Stimulated activated CD4-positive, alpha-beta T cell treated with anti-CD3 and anti-CD28 coated beads, TNF-alpha, amount 100 ng/mL, for 24 hours (primary cell): ENCODE measurements around the gene MORN1.
A peak's percentile ranks its signal among the peaks of the same experiment; 100 is the strongest.

Experiments used
- DNase-seq, 3 experiments: peaks; one replicate each; pipeline ENCODE4 v3.0.0-alpha.2; 2020; ENCODE audit warnings: low read depth in 3 of 3

Gene MORN1

GRCh38 chr1:2385606-2386280 lies 5.6 kb downstream of the MORN1 start:
- DNase-seq, result no peak

DNA sequence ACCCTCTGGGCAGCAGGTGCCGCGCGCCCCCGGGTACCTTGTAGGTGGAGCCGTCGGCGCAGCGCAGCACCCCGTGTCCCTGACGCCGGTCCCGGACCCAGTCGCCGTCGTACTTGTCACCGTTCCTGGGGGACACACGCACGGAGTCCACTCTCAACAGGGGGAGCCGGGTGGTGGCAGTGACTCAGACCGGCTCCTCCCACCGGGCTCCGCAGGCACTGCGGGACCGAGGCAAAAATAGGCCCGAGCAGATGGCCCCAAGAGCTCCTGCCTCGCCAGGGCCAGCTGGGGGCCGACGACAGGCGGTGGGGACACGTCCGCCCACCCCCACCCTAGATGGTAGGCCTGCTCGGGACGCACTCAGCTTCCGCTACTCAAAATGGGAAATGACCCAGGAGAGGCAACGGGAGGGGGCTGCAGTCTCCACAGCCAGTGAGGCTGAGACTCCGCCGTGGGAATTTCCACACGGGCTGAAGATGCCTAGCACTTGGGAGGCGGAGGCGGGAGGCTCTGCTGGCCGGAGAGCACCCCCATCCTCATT lies 6.3 kb downstream of the MORN1 start:
- no peak for DNase-seq

DNA sequence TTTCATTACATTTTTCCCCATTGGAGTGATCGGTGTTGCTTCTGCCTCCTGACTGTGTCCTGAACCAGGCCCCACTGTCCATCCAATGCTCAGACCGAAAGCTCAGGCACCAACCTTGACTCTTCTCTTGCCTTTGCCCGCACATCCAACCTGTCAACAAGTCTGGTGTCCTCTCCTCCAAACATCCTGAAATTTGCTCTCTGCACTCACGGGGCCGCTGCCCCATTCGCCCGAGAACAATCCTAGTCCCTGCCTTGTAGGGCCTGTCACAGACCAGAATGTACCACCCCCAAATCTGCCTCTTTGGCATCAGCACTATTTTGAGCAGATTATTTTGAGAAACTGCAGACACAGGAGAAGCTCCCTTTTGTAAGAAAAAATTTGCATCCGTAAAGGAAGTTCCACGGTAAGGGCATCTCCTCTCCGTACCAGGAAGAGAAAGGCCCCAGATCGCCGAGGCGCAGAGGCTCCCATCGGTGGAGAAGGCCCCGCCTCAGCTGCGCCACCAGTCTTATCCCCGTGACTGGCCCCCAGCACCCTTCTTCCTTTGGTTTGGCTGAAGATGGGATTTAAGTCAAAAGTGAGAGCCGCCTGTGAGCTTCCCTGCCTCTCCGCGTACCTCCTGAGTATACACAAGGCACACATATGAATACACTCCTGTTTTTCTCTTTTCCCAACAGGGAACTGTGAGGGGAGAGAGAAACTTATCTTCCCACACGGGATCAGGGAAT lies 7.1 kb downstream of the MORN1 start:
- no peak for DNase-seq

DNA sequence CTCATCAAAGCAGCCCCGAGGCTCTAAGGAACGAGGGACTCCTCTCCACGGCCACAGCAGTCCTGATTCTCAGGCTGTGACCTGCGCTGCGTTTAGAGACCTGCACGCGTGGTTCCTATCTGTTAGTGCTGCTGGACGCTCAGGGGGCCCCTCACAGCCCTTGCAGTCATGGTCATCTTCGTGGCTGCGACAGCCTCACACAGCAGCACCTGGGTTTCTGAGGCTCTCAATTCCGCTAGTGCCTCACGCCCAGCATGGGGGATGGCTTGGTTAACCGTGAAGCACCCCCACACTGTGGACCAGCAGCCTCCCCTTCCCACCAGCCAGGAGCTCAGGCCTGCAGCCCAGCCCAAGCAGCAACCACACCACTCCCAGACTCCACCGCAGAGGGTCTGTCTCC lies 7.8 kb downstream of the MORN1 start:
- no peak for DNase-seq

DNA sequence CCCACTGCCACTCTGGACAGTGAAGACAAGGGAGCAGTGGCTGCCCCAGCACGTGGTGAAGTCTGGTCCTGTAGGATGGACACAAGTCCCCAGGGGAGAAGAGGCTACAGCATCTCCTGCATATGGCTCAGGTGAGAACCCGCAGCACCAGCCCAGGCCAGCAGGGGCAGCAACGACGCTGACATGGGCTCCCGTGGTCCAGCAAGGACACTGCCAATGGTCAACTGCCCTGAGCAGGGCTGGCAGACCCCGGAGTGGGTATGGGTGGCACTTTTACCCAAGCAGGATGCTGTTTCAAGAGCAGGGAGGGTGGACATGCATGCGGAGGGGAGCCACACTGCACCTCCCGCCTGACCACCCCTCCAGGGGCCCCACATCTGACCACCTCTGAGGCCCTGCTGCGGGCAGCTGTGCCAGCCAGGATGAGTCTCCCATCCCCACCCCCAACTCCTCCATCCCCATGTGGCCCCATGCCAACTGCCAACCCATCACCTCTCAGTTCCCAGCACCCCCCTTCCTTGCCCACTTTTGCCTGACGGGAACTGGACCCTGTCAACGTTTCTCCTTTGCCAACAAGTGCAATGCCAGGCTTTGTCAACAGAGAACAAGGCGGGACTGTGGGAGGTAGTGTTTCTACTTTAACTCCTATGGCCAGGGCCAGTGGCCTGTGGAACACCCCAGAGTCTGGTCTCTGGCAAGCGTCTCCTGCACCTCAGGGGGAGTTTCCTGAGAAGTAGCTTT lies 8.6 kb downstream of the MORN1 start:
- no peak for DNase-seq

DNA sequence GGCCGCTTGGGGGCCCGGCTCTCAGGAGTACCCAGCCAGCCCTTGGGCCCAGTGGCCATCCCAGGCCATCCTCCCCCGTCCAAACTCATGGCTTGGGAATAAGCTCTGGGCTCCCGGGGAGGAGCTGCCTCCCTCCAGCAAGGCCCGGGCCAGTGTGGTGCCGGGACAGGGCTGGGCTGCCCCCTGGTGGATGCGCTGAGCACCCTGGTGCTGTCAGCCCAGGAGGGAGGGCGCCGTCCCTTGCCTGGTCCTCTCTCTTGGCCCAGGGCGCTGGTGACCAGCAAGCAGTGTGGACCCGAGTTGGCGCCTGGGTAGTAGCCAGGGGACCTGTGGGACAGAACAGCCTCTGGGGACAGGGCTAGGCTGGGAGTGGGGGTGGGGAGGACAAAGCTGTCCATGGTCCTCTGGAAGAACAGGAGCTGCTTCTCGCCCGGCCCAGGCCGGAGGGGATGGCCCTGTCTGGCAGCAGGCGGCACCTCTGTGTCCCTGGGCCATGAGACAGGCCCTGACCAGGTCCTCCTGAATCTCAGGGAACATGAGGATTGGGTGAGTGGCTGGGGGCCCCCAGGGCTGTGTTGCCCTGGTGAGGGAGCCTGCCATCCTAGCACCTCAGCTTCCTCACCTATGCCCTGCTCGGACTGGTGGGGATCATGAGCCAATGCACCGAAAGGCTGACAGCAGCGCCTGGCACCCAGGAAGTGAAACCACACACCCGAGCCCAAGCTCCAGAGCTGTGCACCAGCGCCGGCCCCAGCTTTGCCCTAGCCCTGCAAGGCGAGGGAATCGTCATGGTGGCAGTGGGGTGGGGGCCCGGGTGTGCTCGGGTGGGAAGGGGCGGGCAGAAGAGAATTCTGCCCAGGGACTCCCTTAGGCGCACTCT lies 9.4 kb downstream of the MORN1 start:
- DNase-seq, result peak; percentile 51 to 73 (median 59)

- DNase-seq, result no peak
These were observed 10.3 kb downstream of the MORN1 start for GRCh38 chr1:2380816-2381591.

DNA sequence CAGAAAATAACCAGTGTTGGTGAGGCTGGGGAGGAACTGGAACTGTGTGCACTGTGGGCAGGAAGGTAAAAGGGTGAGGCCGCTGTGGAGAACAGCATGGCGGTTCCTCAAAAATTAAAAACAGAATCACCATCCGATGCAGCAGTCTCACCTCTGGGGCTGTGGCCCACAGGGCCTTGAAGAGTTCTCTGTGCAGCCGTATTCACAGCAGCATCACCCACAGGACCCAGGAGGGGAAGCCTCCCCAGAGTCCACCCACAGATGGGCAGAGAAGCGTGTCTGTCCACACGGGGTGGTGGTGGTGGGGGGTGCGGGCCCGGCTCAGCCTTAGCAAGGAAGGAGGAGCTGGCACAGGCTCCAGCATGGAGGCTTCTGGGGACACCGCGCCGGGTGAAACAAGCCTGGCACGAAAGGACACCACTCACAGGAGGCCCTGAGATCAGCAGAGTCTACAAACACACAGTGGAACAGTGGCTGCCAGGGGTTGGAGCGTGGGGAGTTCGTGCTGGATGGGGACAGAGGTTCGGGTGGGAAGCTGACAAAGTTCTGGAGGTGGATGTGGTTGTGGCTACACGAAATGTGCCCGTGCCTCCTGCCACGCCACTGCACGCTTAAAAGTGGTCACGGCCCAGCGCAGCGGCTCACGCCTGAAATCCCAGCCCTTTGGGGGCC lies 11.5 kb downstream of the MORN1 start:
- no peak for DNase-seq

GRCh38 chr1:2378956-2379732 lies 12.2 kb downstream of the MORN1 start:
- DNase-seq, result no peak

- DNase-seq, result no peak
These were observed 12.9 kb downstream of the MORN1 start for GRCh38 chr1:2378441-2378851.

DNA sequence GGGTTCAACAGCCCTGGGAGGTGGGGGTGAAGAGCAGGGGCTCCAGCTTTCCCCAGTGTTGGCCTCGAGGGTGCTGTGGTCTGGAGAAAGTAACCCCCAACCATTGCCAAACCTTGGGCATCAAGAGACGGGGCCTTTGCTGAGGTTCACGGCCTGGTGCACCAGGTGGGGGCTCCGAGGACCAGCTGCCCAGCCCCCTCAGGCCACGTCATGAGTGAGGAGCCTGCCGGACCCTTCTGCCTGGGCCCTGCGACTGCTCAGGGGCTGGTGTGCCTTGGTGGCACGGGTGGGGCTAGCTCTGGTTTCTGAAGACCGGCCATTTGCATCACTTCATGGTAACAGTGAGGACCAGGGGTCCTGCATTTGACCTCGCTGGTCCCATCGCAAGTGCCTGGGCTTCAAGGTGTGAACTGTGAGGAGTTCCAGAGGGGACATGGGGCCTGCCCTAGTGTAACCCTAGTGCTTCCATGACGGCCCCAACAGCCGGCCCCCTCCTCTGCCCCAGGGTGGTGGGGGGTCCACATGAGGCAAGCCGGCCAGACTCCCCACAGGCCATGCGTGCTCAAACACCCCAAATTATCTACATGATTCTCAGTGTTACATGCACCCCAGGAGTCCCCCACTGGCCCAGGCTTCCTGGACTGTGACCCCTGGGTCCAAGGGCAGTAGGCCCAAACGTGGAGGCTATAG lies 13.5 kb downstream of the MORN1 start:
- DNase-seq, result no peak

GRCh38 chr1:2376931-2377672 lies 14.3 kb downstream of the MORN1 start:
- DNase-seq, result no peak

GRCh38 chr1:2376261-2376741 lies 15.1 kb downstream of the MORN1 start:
- no peak for DNase-seq

DNA sequence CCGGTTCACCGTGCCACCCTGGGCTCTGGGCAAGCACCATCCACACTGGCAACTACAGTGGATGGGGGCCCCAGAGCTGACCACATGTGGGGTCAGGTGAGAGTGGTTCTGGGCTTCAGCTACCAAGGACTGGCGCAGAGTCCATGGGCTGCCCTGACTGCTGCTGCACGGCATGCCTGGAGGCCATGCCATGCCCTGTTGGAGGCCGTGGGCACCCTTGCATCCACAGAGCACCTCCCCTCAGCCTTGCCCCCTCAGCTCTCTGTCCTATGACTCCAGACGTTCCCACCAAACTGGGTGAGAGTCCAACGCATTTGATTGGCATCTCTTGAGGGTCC lies 15.5 kb downstream of the MORN1 start:
- DNase-seq, result no peak

- DNase-seq, result no peak
These were observed 16.0 kb downstream of the MORN1 start for GRCh38 chr1:2375246-2375922.

- no peak for DNase-seq
These were observed 16.9 kb downstream of the MORN1 start for GRCh38 chr1:2374252-2375155.
